ENCODE results near the gene PDCD2L. TPM values are rescaled to one million over a fixed set of nuclear protein-coding genes. Genes with fewer than 3 reads are reported as not detected.
A peak's percentile ranks its signal among the peaks of the same experiment; 100 is the strongest.

PDCD2L gene
- polyA plus RNA-seq, 1 experiment: 14.0 TPM

DNA sequence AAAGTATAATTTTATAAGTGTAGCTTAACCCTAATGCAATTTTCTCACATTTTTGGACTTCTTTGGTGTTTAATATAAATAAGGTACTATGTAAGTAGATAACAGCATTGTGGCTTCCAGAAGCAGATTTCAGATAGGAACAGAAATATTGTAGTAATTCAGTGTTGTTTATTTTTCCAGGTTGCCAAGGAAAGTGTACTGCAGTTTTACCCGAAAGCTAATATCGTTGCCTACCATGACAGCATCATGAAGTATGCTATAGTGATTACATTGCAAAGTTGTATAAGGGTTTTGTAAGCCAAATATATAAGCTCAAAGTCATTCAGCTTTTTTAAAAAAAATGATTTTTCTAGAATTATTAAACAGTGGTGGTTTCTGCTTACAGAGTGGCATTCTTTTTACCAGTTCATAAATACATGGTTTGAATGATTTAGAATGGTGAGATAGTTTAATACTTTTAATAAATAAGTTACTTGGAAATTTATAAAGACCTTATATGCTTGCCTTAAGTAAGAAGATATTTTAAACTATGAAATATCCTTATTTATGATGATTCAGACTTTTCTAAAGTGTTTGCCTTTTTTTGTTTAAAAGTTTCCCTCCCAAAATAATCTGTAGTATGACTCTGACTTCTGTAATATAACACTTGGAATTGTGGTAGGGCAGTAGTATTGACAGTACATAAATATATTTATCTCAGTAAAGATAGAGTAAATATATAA, 27.6 kb downstream of the PDCD2L start:
- CTCF ChIA-PET: interaction anchor here (0.5 to 1.0 kb wide), 2 partner anchors 10 to 14 kb away, joined by 3 read pairs; no protein-coding TSS in a partner anchor
- POLR2A ChIA-PET: interaction anchor here (0.5 to 1.2 kb wide), 4 partner anchors 21 to 571 kb away, joined by 4 to 6 read pairs (median 4); partner anchors contain the start of gene WTIP
- peak overlapping the region; percentile 75 for H3K27ac ChIP-seq (ENCODE audit: low read depth, low read length)
- H3K27me3 ChIP-seq (ENCODE audit: control insufficient read depth, insufficient read depth, low read length): no peaks in the 10 kb centered on the region
- H3K4me3 ChIP-seq (ENCODE audit: low read depth, low read length): no peak overlapping the region
- peak; percentile 41 for DNase-seq (ENCODE audit: low read depth, low spot score)
- no peaks in the 10 kb centered on the region; the same call in 1 of the 2 replicates for H3K9me3 ChIP-seq (ENCODE audit: control insufficient read depth, insufficient read depth, low read length)
- TF ChIP-seq, protein P1, sequence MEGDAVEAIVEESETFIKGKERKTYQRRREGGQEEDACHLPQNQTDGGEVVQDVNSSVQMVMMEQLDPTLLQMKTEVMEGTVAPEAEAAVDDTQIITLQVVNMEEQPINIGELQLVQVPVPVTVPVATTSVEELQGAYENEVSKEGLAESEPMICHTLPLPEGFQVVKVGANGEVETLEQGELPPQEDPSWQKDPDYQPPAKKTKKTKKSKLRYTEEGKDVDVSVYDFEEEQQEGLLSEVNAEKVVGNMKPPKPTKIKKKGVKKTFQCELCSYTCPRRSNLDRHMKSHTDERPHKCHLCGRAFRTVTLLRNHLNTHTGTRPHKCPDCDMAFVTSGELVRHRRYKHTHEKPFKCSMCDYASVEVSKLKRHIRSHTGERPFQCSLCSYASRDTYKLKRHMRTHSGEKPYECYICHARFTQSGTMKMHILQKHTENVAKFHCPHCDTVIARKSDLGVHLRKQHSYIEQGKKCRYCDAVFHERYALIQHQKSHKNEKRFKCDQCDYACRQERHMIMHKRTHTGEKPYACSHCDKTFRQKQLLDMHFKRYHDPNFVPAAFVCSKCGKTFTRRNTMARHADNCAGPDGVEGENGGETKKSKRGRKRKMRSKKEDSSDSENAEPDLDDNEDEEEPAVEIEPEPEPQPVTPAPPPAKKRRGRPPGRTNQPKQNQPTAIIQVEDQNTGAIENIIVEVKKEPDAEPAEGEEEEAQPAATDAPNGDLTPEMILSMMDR (IDR thresholded peaks at IDR 0.05; ENCODE audit: low read depth, low read length): no peak

GRCh38 chr19:34432797-34433196, 28.6 kb downstream of the PDCD2L start:
- no peaks in the 10 kb centered on the region for H3K27me3 ChIP-seq (ENCODE audit: control insufficient read depth, insufficient read depth, low read length)
- POLR2A ChIA-PET: no interaction called here
- H3K9me3 ChIP-seq (ENCODE audit: control insufficient read depth, insufficient read depth, low read length): no peaks in the 10 kb centered on the region; the same call in 1 of the 2 replicates
- H3K4me3 ChIP-seq (ENCODE audit: low read depth, low read length): no peak overlapping the region
- CTCF ChIA-PET: no interaction called here
- TF ChIP-seq, protein P1 (IDR thresholded peaks at IDR 0.05; ENCODE audit: low read depth, low read length): no peak
- peak overlapping the region; percentile 31 for H3K27ac ChIP-seq (ENCODE audit: low read depth, low read length)
- no peak for DNase-seq (ENCODE audit: low read depth, low spot score)

GRCh38 chr19:34436716-34437115, 32.5 kb downstream of the PDCD2L start:
- Histone ChIP-seq H3K27ac (ENCODE audit: low read depth, low read length) (no peak overlapping the region), H3K27me3 (ENCODE audit: control insufficient read depth, insufficient read depth, low read length) (no peaks in the 10 kb centered on the region), H3K4me3 (ENCODE audit: low read depth, low read length) (no peak overlapping the region), H3K9me3 (ENCODE audit: control insufficient read depth, insufficient read depth, low read length) (no peaks in the 10 kb centered on the region)
- POLR2A ChIA-PET: no interaction called here
- CTCF ChIA-PET: interaction anchor here (0.6 kb wide), 1 partner anchor 14 kb away, joined by 5 read pairs; no protein-coding TSS in a partner anchor
- TF ChIP-seq, protein P1 (IDR thresholded peaks at IDR 0.05; ENCODE audit: low read depth, low read length): no peak
- DNase-seq (ENCODE audit: low read depth, low spot score): no peak

DNA sequence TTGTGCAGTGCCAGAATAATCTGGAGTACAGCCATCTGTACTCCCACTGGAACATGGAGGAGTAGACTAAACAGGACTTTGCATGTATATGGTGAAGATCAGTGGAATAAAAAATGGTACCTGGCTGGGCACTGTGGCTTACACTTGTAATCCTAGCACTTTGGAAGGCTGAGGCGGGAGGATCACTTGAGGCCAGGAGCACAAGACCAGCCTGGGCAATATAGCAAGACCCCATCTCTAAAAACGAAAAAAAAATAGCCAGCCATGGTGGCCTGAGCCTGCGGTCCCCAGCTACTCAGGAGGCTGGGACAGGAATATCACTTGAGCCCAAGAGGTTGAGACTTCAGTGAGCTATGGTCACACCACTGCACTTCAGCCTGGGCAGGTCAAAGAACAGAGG, 44.0 kb downstream of the PDCD2L start:
- H3K27ac ChIP-seq (ENCODE audit: low read depth, low read length): no peak overlapping the region
- POLR2A ChIA-PET: no interaction called here
- TF ChIP-seq, protein P1 (IDR thresholded peaks at IDR 0.05; ENCODE audit: low read depth, low read length): no peak
- H3K9me3 ChIP-seq (ENCODE audit: control insufficient read depth, insufficient read depth, low read length): no peaks in the 10 kb centered on the region
- no peak overlapping the region for H3K4me3 ChIP-seq (ENCODE audit: low read depth, low read length)
- no peak for DNase-seq (ENCODE audit: low read depth, low spot score)
- H3K27me3 ChIP-seq (ENCODE audit: control insufficient read depth, insufficient read depth, low read length): no peaks in the 10 kb centered on the region
- CTCF ChIA-PET: no interaction called here

DNA sequence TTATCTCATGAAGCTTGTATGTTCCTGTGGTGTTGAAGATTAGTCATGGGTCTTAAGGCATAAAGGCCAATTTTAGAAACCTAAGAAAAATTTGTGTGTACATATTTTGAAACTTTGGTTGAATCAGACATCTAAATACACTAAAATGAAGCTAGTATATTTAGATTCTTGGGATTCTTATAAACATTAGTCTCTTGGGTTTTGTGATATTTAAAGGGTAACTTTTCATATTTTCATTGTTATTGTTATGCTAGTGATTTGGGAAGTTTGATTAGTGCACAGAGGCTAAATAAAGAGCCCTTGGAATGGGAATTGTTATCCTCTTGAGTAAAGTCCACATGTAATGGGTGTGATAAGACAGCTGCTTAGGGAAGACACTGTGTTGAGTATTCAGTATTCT, 48.5 kb downstream of the PDCD2L start:
- POLR2A ChIA-PET: interaction anchor here (0.6 to 1.0 kb wide), 2 partner anchors 21 to 48 kb away, joined by 3 to 4 read pairs; no protein-coding TSS in a partner anchor
- no peak overlapping the region for H3K4me3 ChIP-seq (ENCODE audit: low read depth, low read length)
- TF ChIP-seq, protein P1 (IDR thresholded peaks at IDR 0.05; ENCODE audit: low read depth, low read length): no peak
- no peaks in the 10 kb centered on the region for H3K27me3 ChIP-seq (ENCODE audit: control insufficient read depth, insufficient read depth, low read length)
- no peak for DNase-seq (ENCODE audit: low read depth, low spot score)
- no peaks in the 10 kb centered on the region for H3K9me3 ChIP-seq (ENCODE audit: control insufficient read depth, insufficient read depth, low read length)
- no peak overlapping the region for H3K27ac ChIP-seq (ENCODE audit: low read depth, low read length)
- CTCF ChIA-PET: interaction anchor here (0.7 to 2.0 kb wide), 4 partner anchors 18 to 1269 kb away, joined by 3 to 6 read pairs (median 5); no protein-coding TSS in a partner anchor

Data from AG04450 (cell line).